ENCODE data around the gene PLK3.
"Not testable (repeated sequence)": the region's sequence is repeated elsewhere in the genome, so short reads cannot be mapped to it uniquely, and the experiment has no call there.

Gene PLK3

DNA sequence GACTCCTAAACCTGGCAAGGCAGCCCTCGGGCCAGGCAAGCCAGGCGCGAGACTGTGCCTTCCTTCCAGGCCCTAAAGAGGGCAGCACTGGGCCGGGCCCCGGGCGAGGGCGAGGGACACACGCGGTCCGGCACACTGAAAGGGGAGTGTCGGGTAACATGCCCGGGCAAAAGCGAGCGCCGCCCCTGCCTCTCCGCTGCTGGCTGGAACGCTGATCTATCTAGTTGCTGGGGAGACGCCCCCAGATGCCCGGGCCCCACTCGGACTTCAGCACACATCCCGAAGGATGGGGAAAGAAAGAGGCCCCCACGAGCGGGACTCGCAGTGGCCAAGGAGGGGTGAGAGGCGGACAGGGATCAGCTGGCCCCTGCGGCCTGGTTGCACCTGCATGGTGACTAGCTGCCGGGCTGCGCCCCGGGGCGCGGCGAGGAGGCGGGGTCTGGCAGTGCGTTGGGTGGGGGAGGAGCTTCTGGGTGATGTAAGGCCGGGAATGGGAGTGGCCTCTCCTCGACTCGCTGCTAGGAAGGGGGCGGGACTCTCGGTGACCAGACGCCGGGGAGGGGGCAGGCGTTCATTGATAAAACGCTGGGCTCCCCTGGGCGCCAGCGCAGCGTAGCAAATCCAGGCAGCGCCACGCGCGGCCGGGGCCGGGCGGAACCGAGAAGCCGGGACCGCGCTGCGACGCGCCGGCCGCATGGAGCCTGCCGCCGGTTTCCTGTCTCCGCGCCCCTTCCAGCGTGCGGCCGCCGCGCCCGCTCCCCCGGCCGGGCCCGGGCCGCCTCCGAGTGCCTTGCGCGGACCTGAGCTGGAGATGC lies at the start of gene PLK3:
Gene PLK3, plus strand, starts transcription at position 608 of the 815 bp plus-strand sequence. Its CDS starts 87 bp downstream, at position 695.
- peak; percentile 99 for DNase-seq

DNA sequence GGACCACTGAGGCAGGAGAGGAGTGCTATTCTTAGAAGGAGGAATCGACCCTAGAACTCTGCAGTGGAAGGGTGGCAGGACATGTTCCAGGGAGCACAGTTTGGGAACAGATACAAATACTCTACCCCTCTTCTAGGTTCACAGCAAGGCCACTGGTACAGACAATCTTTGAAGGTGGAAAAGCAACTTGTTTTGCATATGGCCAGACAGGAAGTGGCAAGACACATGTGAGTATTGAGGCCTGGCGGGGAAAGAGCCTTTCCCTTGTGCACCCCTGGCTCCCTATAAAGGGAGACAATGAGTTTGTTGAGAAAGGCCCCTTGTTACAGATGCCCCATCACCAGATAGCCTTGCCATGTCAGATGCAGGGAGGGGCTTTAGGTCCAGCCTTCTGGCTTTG lies 42.8 kb upstream of the PLK3 start:
- no peak for DNase-seq

- DNase-seq = no peak
Measured at GRCh38 chr1:44759077-44759476, 41.1 kb upstream of the PLK3 start.

DNA sequence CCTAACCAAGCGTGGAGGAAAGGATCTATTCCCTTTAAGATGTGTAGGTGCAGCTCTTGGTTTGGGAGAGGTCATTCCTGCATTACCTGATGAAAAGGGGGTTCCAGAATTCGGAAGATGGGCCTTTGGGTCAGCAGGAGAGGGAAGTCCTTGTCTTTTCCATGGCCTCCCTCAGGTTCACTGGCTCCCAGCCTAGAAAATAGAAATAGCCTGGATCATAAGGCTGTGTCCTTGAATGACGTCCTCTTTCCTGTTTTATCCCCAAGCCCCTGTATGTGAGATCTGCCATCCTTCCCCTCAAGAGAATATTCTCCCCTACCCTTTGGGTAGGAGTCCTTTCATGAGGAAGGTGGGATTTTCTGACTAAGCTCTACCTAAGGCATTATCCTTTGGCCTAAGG lies 39.3 kb upstream of the PLK3 start:
- no peak for DNase-seq

DNA sequence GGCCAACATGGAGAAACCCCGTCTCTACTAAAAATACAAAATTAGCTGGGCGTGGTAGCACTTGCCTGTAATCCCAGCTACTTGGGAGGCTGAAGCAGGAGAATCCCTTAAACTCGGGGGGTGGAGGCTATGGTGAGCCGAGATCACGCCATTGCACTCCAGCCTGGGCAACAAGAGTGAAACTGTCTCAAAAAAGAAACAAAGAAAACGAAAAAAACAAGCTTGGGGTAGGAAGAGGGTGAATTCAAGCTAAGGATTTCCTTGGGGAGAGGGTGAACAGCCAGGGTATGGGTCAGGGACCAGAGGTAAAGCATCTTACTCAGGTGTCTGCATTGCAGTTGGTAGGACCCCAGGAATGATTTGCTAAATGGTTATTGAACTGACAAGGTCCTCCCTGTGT lies 33.8 kb upstream of the PLK3 start:
- DNase-seq = not testable (repeated sequence)

DNA sequence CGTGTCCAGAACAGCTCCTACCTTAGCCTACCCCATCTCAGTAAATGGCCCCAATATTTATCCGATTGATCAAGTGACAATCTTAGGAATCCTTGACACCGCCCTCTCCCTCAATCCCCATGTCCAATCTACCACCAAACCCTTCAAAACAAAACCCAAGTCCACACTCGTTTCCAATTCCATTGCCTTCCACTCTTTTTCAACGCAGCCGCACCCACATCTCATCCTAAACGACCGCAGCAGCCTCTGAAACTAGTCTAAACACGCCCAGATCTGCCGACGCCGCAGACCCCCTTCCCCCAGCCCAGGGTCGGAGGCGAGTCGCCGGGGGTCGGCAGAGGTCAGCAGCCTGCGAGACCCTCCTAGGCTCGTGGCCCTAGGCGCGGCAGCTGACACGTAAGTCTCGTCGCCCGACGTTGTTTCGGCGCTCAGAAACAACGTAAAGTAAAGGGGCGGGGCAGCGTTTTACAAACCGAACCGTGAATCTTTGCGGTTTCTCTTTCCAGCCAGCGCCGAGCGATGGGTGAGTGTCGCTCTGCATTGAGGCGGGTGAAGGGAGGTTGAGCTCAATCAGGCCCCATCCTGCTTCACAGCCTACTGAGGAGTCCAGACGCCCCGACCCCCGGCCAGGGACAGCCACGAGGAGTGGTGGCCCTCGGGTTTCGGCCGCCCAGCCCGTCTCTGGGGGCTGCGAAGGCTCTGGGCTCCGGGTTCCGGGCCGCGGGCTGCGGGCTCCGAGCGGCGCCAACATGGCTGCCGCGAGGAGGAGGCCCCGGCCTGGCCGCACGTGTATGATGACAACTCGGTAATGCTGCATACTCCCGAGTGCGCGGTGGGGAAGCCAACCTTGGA lies 24.9 kb upstream of the PLK3 start, which contains the start of gene RPS8:
Gene RPS8, plus strand, starts transcription at position 463 of the 852 bp plus-strand sequence. Its CDS starts 57 bp downstream, at position 520.
- peak; percentile 98 for DNase-seq

DNA sequence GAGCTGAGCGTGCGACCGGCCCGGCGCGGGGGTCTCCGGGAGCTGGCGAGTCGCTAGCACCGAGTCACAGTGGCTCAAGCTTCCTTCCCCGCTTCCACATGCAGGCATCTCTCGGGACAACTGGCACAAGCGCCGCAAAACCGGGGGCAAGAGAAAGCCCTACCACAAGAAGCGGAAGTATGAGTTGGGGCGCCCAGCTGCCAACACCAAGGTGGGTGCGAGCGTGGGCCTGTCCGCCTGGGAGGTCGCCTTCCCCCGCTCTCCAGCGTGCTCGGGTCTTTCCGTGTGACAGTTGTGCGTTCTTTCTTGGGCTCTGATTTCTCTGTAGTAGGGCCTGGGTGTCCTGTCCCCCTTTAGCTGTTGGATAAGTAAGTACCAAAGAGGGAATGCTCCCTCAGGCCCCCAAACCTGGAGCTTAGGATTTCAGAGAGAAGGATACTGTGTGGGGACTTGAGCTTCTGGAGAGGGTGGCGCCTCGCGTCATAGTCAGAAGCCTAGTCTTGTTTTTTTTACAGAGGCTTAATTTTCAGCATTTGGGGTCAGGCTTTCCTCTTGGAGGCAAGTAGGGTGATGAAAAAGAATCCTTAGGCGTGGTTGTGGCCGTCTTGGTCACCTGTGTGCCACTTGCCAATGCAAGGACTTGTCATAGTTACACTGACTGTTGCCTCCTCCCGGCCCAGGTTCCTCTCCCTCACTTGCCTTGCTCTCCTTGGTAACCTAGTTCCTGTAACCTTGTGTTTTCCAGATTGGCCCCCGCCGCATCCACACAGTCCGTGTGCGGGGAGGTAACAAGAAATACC lies 24.0 kb upstream of the PLK3 start:
- no peak for DNase-seq

- no peak for DNase-seq
Measured at GRCh38 chr1:44776730-44777068, 23.5 kb upstream of the PLK3 start.

DNA sequence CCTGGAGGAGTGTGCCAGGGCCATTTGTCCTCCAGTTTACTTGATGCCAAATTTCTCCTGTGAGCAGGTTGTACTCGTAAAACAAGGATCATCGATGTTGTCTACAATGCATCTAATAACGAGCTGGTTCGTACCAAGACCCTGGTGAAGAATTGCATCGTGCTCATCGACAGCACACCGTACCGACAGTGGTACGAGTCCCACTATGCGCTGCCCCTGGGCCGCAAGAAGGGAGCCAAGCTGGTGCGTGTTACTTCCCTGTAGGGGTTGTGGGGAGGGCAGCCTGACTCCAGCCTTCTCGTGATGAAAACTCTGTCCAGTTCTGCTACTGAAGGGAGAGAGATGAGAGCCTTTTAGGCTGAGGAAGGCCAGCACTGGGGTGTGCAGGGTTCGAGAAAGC lies 22.6 kb upstream of the PLK3 start:
- DNase-seq = no peak

- DNase-seq = no peak
Measured at GRCh38 chr1:44777969-44778635, 22.1 kb upstream of the PLK3 start.

DNA sequence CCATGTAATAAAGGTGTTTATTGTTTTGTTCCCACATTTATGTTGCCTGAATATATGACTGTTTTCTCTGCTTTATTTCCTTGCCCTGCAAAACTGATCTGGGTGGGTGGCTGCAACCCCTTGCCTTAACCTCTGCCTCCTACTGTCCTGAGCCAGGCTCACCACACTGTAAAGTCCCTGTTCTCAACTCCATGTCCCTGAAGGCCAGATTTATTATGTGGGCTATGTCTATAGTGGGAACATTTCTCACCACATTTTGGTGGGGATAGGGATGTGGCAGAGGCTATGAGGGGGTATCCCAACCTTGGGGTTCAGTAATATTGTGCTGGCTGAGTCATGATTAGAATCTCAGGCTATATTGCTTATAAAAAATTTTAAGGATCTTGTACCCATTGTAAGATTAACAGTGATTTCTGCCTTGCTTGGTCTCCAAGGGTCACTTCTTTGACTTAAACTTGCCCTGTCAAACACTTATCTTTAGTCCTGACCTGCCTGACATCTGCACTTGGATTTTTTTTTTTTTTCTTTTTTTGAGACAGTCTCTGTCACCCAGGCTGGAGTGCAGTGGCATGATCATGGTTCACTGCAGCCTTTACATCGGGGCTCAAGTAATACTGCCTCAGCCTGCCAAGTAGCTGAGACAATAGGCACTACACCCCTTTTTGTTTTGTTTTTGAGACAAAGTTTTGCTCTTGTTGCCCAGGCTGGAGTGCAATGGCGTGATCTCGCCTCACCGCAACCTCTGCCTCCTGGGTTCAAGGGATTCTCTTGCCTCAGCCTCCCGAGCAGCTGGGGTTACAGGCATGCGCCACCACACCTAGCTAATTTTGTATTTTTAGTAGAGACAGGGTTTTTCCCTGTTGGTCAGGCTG lies 21.2 kb upstream of the PLK3 start:
- no peak for DNase-seq

DNA sequence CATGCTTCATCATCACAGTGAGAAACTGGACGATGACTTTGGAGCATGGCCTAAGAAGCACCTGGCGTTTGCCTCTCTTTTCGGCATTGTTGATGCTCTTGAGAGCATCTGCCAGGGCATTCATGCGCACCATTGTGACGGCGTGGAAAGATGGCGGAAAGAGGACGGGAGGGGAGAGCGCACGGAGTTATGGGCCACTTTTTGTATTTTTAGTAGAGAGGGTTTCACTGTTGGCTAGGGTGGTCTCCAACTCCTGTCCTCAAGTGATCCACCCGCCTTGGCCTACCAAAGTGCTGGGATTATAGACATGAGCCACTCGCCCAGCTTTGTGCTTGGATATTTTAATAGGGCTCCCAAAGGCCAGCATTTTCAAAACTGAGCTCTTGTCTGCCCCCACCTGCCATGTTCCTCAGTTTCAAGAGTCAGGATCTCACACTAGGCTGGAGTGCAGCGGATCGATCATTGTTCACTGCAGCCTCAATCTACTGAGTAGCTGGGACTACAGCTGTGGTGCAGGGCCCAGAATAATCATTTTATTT lies 19.5 kb upstream of the PLK3 start:
- DNase-seq = no peak

DNA sequence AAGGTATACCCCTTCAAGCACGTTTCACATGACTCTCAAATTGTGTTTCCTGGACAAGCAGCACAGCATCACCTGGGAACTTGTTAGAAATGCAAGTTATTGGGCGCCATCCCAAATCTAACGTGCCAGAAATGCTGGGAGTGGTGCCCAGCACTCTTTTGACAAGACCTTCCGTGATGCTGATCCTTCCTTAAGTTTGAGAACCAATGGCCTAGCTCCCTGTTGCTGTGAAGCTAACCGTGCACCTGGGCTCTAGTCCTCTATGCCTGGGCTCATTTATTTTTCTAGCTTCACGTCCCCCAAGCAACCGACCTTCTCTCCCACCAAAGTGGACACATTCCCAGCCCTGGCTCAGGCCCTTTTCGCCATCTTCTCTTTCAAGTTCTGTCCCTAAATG lies 16.5 kb upstream of the PLK3 start:
- no peak for DNase-seq

DNA sequence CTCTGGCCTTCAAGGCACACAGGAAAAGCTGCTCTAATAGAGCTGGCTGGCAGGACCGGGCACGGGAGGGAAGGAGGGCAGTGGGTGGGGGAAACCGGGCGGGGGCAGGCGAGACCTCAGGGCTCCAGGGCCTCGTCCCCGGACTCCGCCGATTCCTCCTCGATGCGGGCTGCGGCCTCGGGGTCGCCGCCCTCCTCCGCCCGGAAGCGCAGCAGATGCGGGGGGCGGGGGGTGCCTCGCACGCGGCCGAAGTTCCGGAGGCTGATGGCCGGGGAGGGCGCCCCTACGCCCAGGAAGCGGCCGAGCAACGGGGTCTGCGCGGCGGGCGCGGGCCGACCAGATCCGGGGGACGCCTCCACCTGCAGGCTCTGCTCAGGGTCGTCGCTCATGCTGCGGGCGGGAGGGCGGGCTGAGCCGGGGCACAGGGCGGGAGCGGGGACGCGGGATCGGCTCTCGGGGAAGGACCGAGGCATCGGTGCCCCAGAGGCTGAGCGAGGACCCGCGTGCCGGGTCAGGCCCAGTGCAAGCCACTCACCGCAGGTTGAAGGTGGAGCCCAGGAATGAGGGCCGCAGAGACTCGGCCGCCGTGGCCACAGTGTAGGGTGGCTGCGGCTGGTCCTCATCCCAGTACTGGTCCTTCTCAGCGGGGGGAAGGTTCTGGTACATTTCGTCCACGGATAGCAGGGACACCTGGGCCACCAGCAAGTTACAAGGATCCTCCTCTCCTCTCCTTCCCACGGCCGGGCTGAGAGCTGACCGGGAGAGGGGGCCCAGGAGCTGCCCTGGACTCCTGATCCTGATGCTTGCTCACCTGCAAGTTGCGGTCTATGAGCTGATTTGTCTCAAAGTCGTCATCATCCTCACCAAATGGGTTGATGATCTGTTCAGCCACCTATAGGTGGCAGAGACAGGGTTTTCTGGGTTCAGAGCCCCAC lies 15.8 kb upstream of the PLK3 start:
- DNase-seq = no peak

- no peak for DNase-seq
Measured at GRCh38 chr1:44785029-44785380, 15.2 kb upstream of the PLK3 start.

- DNase-seq = no peak
Measured at GRCh38 chr1:44785501-44786137, 14.6 kb upstream of the PLK3 start.

DNA sequence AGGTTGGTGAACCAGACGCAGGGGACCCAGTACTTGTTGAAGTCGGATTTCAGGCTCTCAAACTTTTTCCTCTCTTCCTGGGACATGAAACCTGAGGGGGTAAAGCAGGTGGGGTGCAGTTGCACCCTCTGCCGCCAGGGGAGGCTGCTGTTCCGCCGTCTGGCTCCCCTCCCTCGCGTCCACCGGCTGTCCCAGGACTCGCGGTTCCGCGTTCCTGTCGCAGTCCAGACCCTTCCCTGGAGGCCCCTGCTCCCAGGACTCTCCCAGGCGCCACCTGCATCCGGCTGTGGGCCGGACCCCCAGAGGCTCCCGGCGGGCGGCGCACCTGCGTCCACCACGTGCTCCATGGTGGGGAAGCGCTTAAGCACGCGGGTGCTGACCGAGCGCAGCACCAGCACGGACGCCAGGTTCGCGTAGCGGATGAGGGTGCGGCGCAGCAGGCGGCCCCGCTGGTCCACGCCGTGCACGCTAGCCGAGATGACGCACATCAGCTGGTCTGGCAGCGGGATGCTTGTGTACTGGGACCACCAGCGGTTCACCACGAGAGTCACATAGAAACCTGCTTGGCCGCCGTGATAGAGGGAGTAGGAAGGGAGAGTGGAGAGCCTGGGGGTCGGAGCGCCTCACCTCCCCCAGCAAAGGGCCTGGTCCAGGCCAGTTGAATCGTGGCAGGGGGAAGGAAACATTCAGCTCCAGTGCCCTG lies 13.9 kb upstream of the PLK3 start:
- DNase-seq = peak; percentile 26

DNA sequence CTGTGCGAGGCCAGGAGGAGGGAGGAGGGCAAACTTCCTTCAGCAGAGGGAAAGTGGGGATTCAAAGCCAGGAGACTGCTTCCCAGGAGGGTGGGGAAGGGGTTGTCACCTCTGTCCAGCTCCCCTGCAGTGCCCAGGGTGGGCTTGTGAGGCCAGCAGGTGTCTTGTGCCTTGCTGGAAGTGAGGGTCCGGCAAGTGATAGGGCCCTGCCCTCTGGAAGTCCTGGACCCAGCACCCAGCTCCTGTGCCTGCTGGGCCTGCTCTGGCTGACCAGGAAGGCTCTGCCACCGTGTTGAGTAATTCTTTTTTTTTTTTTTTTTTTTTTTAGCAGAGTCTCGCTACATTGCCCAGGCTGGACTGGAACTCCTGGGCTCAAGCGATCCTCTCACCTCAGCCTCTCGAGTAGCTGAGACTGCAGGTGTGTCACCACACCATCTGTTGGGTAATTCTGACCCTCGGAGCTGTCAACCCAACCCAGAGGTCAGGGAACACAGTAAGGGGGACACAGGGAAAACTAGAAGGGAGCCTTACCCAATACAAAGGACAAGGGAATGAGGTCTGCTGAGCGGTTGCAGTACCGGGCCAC lies 13.2 kb upstream of the PLK3 start:
- no peak for DNase-seq

DNA sequence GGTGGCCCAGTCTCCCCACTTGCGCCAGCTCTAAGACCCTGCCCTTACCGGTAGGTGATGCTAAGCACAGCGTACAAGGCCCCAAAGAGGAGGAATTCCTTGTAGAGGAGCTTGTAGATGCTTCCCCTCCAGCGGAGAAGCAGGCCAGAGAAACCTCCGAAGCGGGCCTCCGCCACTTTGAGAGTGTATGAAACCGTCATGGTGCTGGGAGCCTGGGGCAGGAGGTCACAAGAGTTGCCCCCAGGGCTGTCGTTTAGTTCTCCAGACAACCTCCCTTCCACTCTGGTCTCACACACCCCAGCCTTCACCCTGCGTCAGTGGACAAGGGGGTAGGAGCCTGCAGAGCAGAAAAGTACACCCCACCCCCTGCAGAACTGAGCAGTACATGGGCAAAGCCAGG lies 12.7 kb upstream of the PLK3 start:
- DNase-seq = no peak

Data from NCI-H2029 treated with DMSO at 0.1 percent for 48 hours (cell line).